Measurements from ENCODE around the gene TP53. TPM values are rescaled to one million over a fixed set of nuclear protein-coding genes. Genes with fewer than 3 reads are reported as not detected.

Gene TP53
- total and polyA plus RNA-seq, 9 of the 15 experiments (the other 6 are each of a cell fraction or from before 2014, with no cell fraction given) = 2.8 to 14.0 (median 7.1) TPM

GRCh38 chr17:7650509-7651096 is 36.7 kb downstream of the TP53 start, which contains the start of gene ATP1B2 (continued):
- TF ChIP-seq PHF8 (IDR thresholded peaks at IDR 0.05; ENCODE audit: borderline replicate concordance, low read length) = peak; percentile 62; the same call in 1 of the 2 replicates
- no peak for TF ChIP-seq ZC3H8 (IDR thresholded peaks at IDR 0.05)
- TF ChIP-seq FOSL1 (tag; conservative IDR thresholded peaks at IDR 0.05) = no peak
- peak; percentile 49 for TF ChIP-seq SUPT5H (IDR thresholded peaks at IDR 0.05)
- no peak for TF ChIP-seq NFIC (IDR thresholded peaks at IDR 0.05)
- TF ChIP-seq TAF7 (tag; IDR thresholded peaks at IDR 0.05) = no peak
- 0 out of 2 replicates have a peak, but pooled peaks have one; percentile 28 for TF ChIP-seq CXXC5 (CRISPR knock-in tag; IDR thresholded peaks at IDR 0.05)
- TF ChIP-seq CSDE1 (IDR thresholded peaks at IDR 0.05) = 0 out of 4 replicates have a peak, but pooled peaks of 1 of the 2 experiments have one; percentile 50
- TF ChIP-seq KDM5B (IDR thresholded peaks at IDR 0.05; ENCODE audit: insufficient replicate concordance, low read depth, low read length) = peak; percentile 82
- peak; percentile 60 for TF ChIP-seq VEZF1 (CRISPR knock-in tag; IDR thresholded peaks at IDR 0.05)
- TF ChIP-seq SRF (CRISPR knock-in tag; IDR thresholded peaks at IDR 0.05) = peak in 1 of 2 experiments; percentile 62; a peak in 1 of 4 replicates
- peak; percentile 8; the same call in 1 of the 2 replicates for TF ChIP-seq CTBP1 (IDR thresholded peaks at IDR 0.05; ENCODE audit: borderline replicate concordance)
- TF ChIP-seq, protein P1, sequence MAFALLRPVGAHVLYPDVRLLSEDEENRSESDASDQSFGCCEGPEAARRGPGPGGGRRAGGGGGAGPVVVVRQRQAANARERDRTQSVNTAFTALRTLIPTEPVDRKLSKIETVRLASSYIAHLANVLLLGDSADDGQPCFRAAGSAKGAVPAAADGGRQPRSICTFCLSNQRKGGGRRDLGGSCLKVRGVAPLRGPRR (CRISPR knock-in tag; IDR thresholded peaks at IDR 0.05) = no peak
- peak; percentile 11; the same call in 1 of the 2 replicates for TF ChIP-seq MECOM (CRISPR knock-in tag; IDR thresholded peaks at IDR 0.05)
- TF ChIP-seq, protein P2, sequence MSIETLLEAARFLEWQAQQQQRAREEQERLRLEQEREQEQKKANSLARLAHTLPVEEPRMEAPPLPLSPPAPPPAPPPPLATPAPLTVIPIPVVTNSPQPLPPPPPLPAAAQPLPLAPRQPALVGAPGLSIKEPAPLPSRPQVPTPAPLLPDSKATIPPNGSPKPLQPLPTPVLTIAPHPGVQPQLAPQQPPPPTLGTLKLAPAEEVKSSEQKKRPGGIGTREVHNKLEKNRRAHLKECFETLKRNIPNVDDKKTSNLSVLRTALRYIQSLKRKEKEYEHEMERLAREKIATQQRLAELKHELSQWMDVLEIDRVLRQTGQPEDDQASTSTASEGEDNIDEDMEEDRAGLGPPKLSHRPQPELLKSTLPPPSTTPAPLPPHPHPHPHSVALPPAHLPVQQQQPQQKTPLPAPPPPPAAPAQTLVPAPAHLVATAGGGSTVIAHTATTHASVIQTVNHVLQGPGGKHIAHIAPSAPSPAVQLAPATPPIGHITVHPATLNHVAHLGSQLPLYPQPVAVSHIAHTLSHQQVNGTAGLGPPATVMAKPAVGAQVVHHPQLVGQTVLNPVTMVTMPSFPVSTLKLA (conservative IDR thresholded peaks at IDR 0.05) = no peak
- TF ChIP-seq CBFA2T3 (IDR thresholded peaks at IDR 0.05) = peak; percentile 82
- peak; percentile 95 for TF ChIP-seq TBP (optimal IDR thresholded peaks at IDR 0.05; ENCODE audit: low read depth, low read length)
- TF ChIP-seq ZNF146 (CRISPR knock-in tag; IDR thresholded peaks at IDR 0.05; ENCODE audit: unreplicated experiment) = no peak
- peak in 1 of 2 experiments; percentile 21; a peak in 1 of 4 replicates for TF ChIP-seq KDM1A (IDR thresholded peaks at IDR 0.05)
- peak; percentile 26 for TF ChIP-seq HMGN3 (IDR thresholded peaks at IDR 0.05; ENCODE audit: borderline replicate concordance, extremely low read depth, insufficient read length, low read depth, low read length)
- TF ChIP-seq COPS2 (conservative IDR thresholded peaks at IDR 0.05) = no peak
- peak; percentile 52 for TF ChIP-seq DPF2 (IDR thresholded peaks at IDR 0.05)
- TF ChIP-seq TAF1 (IDR thresholded peaks at IDR 0.05; ENCODE audit: control insufficient read depth, extremely low read depth, insufficient read depth, low read length, severe bottlenecking) = peak; percentile 38
- TF ChIP-seq NONO (IDR thresholded peaks at IDR 0.05; ENCODE audit: low read depth in 2 of 2, low read length in 1 of 2) = peak in 1 of 2 experiments; percentile 51; a peak in 1 of 4 replicates
- TF ChIP-seq NCOR1 (IDR thresholded peaks at IDR 0.05) = peak; percentile 63
- TF ChIP-seq MTA3 (IDR thresholded peaks at IDR 0.05; ENCODE audit: borderline replicate concordance) = peak; percentile 84
